Measurements from ENCODE around the gene CALN1. TPM values are rescaled to one million over a fixed set of nuclear protein-coding genes. Genes with fewer than 3 reads are reported as not detected.

Gene CALN1
- total and polyA plus RNA-seq, 2 experiments from 2014 or later, result 7.6 to 14.5 TPM

DNA sequence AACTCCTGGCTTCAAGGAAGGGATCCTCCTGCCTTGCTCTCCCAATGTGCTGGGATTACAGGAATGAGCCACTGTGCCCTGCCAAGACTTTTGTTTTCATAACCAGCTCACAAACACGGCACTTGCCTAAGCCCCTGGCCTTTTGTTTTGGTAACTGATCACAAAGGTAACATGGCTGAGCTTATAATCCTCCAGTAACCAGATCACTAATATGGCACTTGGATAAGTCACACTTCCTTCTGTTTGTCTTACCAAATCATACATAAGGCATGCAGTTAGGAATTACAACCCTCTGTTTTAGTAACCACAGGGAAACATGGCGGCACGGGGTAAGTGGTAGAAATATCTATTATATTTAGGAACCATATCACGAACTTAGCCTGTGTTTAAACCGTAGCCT lies 577.1 kb downstream of the CALN1 start:
- H3K36me3 ChIP-seq (ENCODE audit: insufficient read depth), result no peaks in the 10 kb centered on the region
- TF ChIP-seq CREB1 (CRISPR knock-in tag; IDR thresholded peaks at IDR 0.05; ENCODE audit: low read depth), result no peak
- TF ChIP-seq EZH2 (IDR thresholded peaks at IDR 0.05; ENCODE audit: low read depth, unreplicated experiment), result no peak
- H3K4me1 ChIP-seq (ENCODE audit: insufficient read depth), result no peaks in the 10 kb centered on the region
- H3K27ac ChIP-seq (ENCODE audit: low read depth), result no peak overlapping the region
- no peak for ATAC-seq
- H3K4me3 ChIP-seq, result no peak overlapping the region
- no peak overlapping the region for H2AFZ ChIP-seq
- Mint-ChIP-seq H3K9me3 (no peaks in the 10 kb centered on the region), H3K27ac (no peak overlapping the region), H3K36me3 (ENCODE audit: low read depth) (no peaks in the 10 kb centered on the region), H3K4me3 (no peak overlapping the region), H3K27me3 (ENCODE audit: insufficient read depth, low read depth, poor library complexity) (peaks cover 4% of the 10 kb centered on the region), H3K4me1 (no peaks in the 10 kb centered on the region)
- DNase-seq (ENCODE audit: low spot score), result no peak
- H3K9me2 ChIP-seq (ENCODE audit: insufficient read depth), result no peaks in the 10 kb centered on the region
- no peaks in the 10 kb centered on the region for H3F3A ChIP-seq (replicated peaks; ENCODE audit: low read depth)
- H3K27me3 ChIP-seq (ENCODE audit: insufficient read depth), result no peaks in the 10 kb centered on the region
- H4K20me1 ChIP-seq (replicated peaks; ENCODE audit: insufficient read depth), result no peaks in the 10 kb centered on the region; the same call in 1 of the 2 replicates
- H3K4me2 ChIP-seq, result no peak overlapping the region
- no peaks in the 10 kb centered on the region for H3K79me2 ChIP-seq (replicated peaks; ENCODE audit: insufficient read depth)

DNA sequence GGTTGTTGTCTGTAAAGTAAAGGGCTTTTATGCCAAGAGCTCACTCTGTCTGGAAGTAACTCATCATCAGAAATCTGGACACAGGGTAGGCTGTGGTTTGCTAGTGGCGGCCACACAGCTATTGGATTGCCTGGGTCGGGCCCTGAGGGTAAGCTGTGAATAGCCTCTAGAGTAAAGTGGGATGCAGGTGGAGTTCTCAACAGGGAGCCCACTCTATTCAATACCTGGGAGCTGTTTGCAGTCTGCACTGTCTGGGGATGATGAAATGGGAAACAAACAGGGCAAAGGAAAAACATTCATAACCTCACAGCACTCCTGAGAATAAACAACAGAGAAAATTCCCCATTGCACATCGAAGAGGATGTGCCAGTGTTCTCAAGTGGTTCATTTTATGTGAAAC lies 582.6 kb downstream of the CALN1 start:
- H3K4me3 Mint-ChIP-seq, result no peak overlapping the region
- Histone ChIP-seq H3K36me3 (ENCODE audit: insufficient read depth) (no peaks in the 10 kb centered on the region), H4K20me1 (replicated peaks; ENCODE audit: insufficient read depth) (no peaks in the 10 kb centered on the region; the same call in 1 of the 2 replicates), H3K4me3 (no peak overlapping the region), H3K9me2 (ENCODE audit: insufficient read depth) (no peaks in the 10 kb centered on the region), H3K27ac (ENCODE audit: low read depth) (no peak overlapping the region), H3K27me3 (ENCODE audit: insufficient read depth) (no peaks in the 10 kb centered on the region), H3F3A (replicated peaks; ENCODE audit: low read depth) (no peaks in the 10 kb centered on the region), H2AFZ (no peak overlapping the region), H3K79me2 (replicated peaks; ENCODE audit: insufficient read depth) (no peaks in the 10 kb centered on the region), H3K4me1 (ENCODE audit: insufficient read depth) (no peaks in the 10 kb centered on the region; the same call in 1 of the 2 replicates), H3K4me2 (no peak overlapping the region)
- peaks cover 7% of the 10 kb centered on the region for H3K27me3 Mint-ChIP-seq (ENCODE audit: insufficient read depth, low read depth, poor library complexity)
- H3K9me3 Mint-ChIP-seq, result peaks cover 3% of the 10 kb centered on the region; the same call in 2 of the 3 replicates
- H3K4me1 Mint-ChIP-seq, result peaks cover 7% of the 10 kb centered on the region; the same call in 2 of the 3 replicates
- no peak overlapping the region; the same call in 1 of the 2 replicates for H3K27ac Mint-ChIP-seq
- ATAC-seq (peak; percentile 77), DNase-seq (ENCODE audit: low spot score) (no peak)
- H3K36me3 Mint-ChIP-seq (ENCODE audit: low read depth), result peaks cover 3% of the 10 kb centered on the region; the same call in 2 of the 3 replicates
- TF ChIP-seq EZH2phosphoT487 (IDR thresholded peaks at IDR 0.05; ENCODE audit: unreplicated experiment), result no peak
- no peak for TF ChIP-seq POLR2AphosphoS5 (IDR thresholded peaks at IDR 0.05; ENCODE audit: low read depth)
- TF ChIP-seq, protein P1, sequence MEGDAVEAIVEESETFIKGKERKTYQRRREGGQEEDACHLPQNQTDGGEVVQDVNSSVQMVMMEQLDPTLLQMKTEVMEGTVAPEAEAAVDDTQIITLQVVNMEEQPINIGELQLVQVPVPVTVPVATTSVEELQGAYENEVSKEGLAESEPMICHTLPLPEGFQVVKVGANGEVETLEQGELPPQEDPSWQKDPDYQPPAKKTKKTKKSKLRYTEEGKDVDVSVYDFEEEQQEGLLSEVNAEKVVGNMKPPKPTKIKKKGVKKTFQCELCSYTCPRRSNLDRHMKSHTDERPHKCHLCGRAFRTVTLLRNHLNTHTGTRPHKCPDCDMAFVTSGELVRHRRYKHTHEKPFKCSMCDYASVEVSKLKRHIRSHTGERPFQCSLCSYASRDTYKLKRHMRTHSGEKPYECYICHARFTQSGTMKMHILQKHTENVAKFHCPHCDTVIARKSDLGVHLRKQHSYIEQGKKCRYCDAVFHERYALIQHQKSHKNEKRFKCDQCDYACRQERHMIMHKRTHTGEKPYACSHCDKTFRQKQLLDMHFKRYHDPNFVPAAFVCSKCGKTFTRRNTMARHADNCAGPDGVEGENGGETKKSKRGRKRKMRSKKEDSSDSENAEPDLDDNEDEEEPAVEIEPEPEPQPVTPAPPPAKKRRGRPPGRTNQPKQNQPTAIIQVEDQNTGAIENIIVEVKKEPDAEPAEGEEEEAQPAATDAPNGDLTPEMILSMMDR (conservative IDR thresholded peaks at IDR 0.05; ENCODE audit: low read depth in 2 of 2), result no peak
- TF ChIP-seq NANOG (IDR thresholded peaks at IDR 0.05; ENCODE audit: borderline replicate concordance), result no peak
- no peak for TF ChIP-seq CREB1 (CRISPR knock-in tag; IDR thresholded peaks at IDR 0.05; ENCODE audit: low read depth)
- no peak for TF ChIP-seq ZNF331 (CRISPR knock-in tag; IDR thresholded peaks at IDR 0.05; ENCODE audit: low read depth)
- TF ChIP-seq EZH2 (IDR thresholded peaks at IDR 0.05; ENCODE audit: low read depth, unreplicated experiment), result no peak
- TF ChIP-seq, protein P2, sequence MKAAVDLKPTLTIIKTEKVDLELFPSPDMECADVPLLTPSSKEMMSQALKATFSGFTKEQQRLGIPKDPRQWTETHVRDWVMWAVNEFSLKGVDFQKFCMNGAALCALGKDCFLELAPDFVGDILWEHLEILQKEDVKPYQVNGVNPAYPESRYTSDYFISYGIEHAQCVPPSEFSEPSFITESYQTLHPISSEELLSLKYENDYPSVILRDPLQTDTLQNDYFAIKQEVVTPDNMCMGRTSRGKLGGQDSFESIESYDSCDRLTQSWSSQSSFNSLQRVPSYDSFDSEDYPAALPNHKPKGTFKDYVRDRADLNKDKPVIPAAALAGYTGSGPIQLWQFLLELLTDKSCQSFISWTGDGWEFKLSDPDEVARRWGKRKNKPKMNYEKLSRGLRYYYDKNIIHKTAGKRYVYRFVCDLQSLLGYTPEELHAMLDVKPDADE (IDR thresholded peaks at IDR 0.05), result no peak
- TF ChIP-seq ZNF114 (CRISPR knock-in tag; IDR thresholded peaks at IDR 0.05), result no peak
- no peak for TF ChIP-seq JUNB (IDR thresholded peaks at IDR 0.05; ENCODE audit: unreplicated experiment)
- TF ChIP-seq, protein P3, sequence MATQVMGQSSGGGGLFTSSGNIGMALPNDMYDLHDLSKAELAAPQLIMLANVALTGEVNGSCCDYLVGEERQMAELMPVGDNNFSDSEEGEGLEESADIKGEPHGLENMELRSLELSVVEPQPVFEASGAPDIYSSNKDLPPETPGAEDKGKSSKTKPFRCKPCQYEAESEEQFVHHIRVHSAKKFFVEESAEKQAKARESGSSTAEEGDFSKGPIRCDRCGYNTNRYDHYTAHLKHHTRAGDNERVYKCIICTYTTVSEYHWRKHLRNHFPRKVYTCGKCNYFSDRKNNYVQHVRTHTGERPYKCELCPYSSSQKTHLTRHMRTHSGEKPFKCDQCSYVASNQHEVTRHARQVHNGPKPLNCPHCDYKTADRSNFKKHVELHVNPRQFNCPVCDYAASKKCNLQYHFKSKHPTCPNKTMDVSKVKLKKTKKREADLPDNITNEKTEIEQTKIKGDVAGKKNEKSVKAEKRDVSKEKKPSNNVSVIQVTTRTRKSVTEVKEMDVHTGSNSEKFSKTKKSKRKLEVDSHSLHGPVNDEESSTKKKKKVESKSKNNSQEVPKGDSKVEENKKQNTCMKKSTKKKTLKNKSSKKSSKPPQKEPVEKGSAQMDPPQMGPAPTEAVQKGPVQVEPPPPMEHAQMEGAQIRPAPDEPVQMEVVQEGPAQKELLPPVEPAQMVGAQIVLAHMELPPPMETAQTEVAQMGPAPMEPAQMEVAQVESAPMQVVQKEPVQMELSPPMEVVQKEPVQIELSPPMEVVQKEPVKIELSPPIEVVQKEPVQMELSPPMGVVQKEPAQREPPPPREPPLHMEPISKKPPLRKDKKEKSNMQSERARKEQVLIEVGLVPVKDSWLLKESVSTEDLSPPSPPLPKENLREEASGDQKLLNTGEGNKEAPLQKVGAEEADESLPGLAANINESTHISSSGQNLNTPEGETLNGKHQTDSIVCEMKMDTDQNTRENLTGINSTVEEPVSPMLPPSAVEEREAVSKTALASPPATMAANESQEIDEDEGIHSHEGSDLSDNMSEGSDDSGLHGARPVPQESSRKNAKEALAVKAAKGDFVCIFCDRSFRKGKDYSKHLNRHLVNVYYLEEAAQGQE (IDR thresholded peaks at IDR 0.05; ENCODE audit: unreplicated experiment), result no peak

All from GM23338 (cell line).